ENCODE measurements around the gene APOBEC3G.
"Not testable (repeated sequence)": the region's sequence is repeated elsewhere in the genome, so short reads cannot be mapped to it uniquely, and the experiment has no call there.

The APOBEC3G gene

DNA sequence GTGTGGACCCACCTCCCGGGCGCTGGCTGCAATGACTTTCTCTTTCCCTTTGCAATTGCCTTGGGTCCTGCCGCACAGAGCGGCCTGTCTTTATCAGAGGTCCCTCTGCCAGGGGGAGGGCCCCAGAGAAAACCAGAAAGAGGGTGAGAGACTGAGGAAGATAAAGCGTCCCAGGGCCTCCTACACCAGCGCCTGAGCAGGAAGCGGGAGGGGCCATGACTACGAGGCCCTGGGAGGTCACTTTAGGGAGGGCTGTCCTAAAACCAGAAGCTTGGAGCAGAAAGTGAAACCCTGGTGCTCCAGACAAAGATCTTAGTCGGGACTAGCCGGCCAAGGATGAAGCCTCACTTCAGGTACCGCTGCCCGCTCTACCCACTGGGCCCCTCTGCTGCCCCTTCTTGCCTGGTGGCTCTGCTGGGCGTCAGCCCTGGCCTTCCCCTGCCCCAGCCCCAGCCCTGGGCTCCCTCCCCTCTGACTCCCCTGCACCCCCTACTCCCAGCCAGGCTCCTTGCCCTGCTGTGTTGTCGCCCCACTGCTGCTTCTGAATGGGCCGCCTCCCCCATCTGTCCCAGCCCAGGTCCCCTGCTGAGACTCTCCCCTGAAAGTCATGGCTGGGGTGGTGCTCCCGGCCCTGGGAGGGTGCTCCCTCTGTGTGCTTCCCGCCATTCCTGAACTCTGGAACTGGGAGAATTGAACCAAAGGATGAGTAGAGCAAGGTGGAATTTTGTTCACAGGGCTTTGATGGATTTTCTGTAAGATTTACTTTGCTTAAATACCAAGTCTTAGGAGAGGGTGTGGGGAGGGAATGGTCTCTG, at the start of gene APOBEC3G:
Gene APOBEC3G (plus strand): TSS at position 250 of the 815 bp plus-strand sequence. CDS start 87 bp downstream, at position 337.
- in situ Hi-C loops (cut with HindIII; ENCODE audit: low sequenced_read_pairs), result not testable (repeated sequence)

DNA sequence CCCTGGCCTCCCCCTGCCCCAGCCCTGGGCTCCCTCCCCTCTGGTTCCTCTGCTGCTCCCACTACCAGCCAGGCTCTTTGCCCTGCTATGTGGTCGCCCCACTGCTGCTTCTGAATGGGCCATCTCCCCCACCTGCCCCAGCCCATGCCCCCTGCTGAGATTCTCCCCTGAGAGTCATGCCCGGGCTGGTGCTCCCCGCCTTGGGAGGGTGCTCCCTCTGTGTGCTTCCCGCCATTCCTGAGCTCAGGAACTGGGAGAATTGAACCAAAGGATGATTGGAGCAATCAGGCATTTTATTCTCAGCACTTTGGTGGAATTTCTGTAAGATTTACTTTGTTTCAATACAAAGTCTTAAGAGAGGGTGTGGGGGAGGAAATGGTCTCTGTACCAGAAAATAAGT, 49.4 kb upstream of the APOBEC3G start:
- in situ Hi-C loops (cut with HindIII; ENCODE audit: low sequenced_read_pairs), result no loop called here

DNA sequence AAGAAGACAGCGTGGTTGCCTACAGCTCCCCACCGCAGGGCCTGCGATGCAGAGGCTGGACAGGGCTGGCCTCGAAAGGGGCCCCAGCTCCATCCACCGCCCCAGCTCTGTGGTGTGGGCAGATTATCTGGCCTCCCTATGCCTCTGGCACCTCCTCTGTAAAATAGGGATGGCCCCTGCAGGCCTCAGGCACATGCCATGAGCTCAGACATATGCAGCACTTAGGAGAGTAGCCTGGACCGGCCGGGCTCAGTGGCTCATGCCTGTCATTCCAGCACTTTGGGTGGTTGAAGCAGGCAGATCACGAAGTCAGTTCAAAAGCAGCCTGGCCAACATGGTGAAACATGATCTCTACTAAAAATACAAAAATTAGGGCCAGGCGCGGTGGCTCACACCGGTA, 48.8 kb upstream of the APOBEC3G start:
- in situ Hi-C loops (cut with HindIII; ENCODE audit: low sequenced_read_pairs), result no loop called here

DNA sequence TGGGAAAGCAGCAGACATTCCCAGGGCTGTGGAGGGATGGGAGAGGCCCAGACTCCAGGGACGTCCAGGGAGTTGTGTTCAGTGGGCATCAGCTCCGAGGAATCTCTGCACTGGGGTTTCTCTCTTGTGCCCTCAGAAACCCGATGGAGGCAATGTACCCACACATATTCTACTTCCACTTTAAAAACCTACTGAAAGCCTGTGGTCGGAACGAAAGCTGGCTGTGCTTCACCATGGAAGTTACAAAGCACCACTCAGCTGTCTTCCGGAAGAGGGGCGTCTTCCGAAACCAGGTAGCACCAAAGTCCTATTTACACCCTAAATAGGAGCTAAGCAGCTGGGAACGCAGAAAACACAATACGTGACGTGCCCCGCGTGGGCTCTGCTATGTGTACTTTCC, 47.8 kb upstream of the APOBEC3G start:
- in situ Hi-C loops (cut with HindIII; ENCODE audit: low sequenced_read_pairs), result no loop called here

DNA sequence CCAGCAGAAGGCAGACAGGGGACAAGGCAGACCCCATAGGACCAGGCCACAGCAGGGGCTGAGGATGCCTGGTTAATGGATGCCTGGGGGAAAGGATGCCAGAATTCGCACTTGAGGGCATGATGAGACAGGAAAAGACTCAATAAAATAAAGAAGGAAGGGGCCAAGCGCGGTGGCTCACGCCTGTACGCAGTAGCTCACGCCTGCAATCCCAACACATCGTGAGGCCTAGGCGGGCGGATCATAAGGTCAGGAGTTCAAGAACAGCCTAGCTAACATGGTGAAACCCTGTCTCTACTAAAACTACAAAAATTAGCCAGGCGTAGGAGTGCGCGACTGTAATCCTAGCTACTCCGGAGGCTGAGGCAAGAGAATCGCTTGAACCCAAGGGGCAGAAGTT, 46.4 kb upstream of the APOBEC3G start:
- in situ Hi-C loops (cut with HindIII; ENCODE audit: low sequenced_read_pairs), result no loop called here

- in situ Hi-C loops (cut with HindIII; ENCODE audit: low sequenced_read_pairs), result not testable (repeated sequence)
Measured at GRCh38 chr22:39031434-39032295, 45.4 kb upstream of the APOBEC3G start.

DNA sequence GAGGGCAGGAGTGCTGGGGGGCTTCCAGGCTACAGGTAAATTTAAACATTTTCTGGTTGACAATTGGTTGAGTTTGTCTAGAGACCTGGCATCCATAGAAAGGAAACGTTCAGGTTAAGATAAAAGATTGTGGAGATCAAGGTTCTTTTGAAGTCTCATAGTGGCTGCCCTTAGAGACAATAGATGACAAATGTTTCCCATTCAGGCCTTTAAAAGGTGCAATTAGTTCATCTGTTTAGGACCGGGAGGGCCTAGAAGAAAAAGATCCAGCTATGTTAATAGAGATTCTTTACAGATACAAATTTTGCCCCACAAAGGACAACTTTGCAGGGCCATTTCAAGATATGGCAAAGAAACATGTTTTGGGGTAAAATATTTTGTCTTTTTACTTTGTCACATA, 40.0 kb upstream of the APOBEC3G start:
- in situ Hi-C loops (cut with HindIII; ENCODE audit: low sequenced_read_pairs), result not testable (repeated sequence)

GRCh38 chr22:39039306-39040126, 37.6 kb upstream of the APOBEC3G start:
- in situ Hi-C loops (cut with HindIII; ENCODE audit: low sequenced_read_pairs), result no loop called here

DNA sequence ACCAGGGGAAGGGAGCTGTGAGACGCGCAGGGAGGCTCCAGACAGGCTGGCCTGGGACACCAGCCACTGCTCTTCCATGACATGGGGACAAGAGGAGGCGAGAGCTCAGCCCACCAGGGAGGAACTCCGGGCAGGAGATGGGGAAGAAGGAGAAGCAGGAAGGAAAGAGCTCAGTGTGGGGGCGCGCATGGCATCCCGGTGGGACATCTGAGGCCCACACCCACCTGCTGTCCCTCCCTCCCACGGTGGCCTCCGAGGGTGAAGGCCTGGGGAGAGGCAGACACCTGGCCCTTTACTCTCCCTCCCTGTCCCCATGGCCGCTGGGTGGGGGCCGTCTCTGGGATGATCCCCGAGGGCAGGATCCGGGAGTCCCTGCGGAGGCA, 36.9 kb upstream of the APOBEC3G start:
- in situ Hi-C loops (cut with HindIII; ENCODE audit: low sequenced_read_pairs), result not testable (repeated sequence)

DNA sequence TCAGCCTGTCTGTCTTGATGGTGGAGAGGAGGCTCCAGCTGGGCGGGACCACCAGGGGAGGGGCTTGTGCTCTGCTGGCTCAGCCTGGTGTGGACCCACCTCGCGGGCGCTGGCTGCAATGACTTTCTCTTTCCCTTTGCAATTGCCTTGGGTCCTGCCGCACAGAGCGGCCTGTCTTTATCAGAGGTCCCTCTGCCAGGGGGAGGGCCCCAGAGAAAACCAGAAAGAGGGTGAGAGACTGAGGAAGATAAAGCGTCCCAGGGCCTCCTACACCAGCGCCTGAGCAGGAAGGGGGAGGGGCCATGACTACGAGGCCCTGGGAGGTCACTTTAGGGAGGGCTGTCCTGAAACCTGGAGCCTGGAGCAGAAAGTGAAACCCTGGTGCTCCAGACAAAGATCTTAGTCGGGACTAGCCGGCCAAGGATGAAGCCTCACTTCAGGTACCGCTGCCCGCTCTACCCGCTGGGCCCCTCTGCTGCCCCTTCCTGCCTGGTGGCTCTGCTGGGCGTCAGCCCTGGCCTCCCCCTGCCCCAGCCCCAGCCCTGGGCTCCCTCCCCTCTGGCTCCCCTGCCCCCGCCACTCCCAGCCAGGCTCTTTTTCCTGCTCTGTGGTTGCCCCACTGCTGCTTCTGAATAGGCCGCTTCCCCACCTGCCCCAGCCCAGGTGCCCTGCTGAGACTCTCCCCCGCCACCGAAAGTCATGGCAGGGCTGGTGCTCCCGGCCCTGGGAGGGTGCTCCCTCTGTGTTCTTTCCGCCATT, 36.4 kb upstream of the APOBEC3G start, which contains the start of gene APOBEC3F:
Gene APOBEC3F (plus strand): TSS at position 327 of the 759 bp plus-strand sequence. CDS start 97 bp downstream, at position 424.
- in situ Hi-C loops (cut with HindIII; ENCODE audit: low sequenced_read_pairs), result not testable (repeated sequence)

DNA sequence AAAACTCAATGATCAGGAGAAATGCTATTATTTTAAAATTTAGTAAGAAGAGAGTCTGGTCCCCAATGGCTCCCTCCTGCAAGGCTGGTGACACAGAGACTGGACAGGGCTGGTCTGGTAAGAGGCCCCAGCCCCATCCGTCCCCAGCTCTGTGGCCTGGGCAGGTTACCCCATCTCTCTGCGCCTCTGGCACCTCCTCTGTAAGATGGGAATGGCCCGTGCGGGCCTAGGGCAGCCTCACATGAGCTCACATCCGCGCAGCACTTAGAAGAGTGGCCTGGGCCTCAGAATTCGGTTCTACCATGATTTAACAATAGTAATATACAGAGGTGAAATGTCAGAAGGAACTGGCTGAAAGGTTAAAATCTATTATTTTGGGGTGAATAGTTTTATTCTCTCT, 35.2 kb upstream of the APOBEC3G start:
- in situ Hi-C loops (cut with HindIII; ENCODE audit: low sequenced_read_pairs), result no loop called here

DNA sequence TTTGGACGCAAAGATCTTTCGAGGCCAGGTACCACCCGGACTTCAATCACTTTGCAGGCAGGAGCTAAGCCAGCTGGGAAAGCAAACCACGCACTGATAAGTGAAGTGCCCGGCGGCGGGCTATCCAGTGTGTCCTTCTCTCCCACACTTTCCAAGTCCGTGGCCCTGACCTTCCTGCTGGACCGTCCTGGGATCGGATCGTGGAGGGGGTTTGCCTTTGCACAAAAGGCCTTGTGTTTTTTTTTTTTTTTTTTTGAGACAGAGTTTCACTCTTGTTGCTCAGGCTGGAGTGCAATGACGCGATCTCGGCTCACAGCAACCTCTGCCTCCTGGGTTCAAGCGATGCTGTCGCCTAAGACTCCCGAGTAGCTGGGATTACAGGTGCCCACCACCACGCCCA, 34.0 kb upstream of the APOBEC3G start:
- in situ Hi-C loops (cut with HindIII; ENCODE audit: low sequenced_read_pairs), result not testable (repeated sequence)

DNA sequence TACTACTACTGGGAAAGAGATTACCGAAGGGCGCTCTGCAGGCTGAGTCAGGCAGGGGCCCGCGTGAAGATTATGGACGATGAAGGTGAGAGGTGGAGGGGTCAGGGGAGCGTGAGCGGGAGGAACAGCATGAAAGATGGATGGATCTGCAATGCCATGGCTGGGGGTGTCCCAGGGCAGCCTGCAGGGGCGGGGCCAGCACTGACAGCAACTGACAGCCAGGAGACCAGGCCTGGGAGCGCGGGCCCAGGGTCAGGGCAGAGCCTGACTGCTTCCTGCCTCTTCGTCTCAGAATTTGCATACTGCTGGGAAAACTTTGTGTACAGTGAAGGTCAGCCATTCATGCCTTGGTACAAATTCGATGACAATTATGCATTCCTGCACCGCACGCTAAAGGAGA, 31.9 kb upstream of the APOBEC3G start:
- in situ Hi-C loops (cut with HindIII; ENCODE audit: low sequenced_read_pairs), result not testable (repeated sequence)

- in situ Hi-C loops (cut with HindIII; ENCODE audit: low sequenced_read_pairs), result not testable (repeated sequence)
Measured at GRCh38 chr22:39049486-39049885, 27.6 kb upstream of the APOBEC3G start.

DNA sequence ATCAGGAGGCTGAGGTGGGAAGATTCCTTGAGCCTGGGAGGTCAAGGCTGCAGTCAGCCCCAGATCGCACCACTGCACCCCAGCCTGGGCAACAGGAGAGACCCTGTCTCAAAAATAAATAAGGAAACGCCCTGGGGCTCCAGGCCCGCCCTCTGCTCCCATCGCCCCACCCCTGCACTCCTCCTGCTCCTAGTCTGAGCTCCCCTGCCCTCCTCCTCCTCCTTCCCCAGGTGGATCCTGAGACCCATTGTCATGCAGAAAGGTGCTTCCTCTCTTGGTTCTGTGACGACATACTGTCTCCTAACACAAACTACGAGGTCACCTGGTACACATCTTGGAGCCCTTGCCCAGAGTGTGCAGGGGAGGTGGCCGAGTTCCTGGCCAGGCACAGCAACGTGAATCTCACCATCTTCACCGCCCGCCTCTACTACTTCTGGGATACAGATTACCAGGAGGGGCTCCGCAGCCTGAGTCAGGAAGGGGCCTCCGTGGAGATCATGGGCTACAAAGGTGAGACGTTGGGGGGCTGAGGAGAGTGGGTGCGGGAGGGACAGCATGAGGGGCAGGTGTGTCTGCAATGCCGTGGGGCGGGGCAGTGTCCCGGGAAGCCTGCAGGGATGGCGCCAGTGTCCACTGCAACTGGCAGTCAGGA, 25.1 kb upstream of the APOBEC3G start:
- in situ Hi-C loops (cut with HindIII; ENCODE audit: low sequenced_read_pairs), result not testable (repeated sequence)

DNA sequence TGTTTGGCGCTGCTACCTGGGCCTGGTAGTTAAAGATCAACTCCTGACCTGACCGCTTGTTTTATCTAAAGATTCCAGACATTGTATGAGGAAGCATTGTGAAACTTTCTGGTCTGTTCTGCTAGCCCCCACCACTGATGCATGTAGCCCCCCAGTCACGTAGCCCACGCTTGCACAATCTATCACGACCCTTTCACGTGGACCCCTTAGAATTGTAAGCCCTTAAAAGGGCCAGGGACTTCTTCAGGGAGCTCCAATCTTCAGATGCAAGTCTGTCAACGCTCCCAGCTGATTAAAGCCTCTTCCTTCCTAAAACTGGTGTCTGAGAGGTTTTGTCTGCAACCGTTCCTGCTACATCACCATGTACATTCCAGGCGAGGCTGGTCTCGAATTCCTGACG, 21.4 kb upstream of the APOBEC3G start:
- in situ Hi-C loops (cut with HindIII; ENCODE audit: low sequenced_read_pairs), result no loop called here

GRCh38 chr22:39061290-39061689, 15.8 kb upstream of the APOBEC3G start:
- in situ Hi-C loops (cut with HindIII; ENCODE audit: low sequenced_read_pairs), result not testable (repeated sequence)

GRCh38 chr22:39061951-39062350, 15.1 kb upstream of the APOBEC3G start:
- in situ Hi-C loops (cut with HindIII; ENCODE audit: low sequenced_read_pairs), result not testable (repeated sequence)

- in situ Hi-C loops (cut with HindIII; ENCODE audit: low sequenced_read_pairs), result not testable (repeated sequence)
Measured at GRCh38 chr22:39063904-39064303, 13.2 kb upstream of the APOBEC3G start.
